ENCODE results near the gene DCLK1. TPM values are rescaled to one million over a fixed set of nuclear protein-coding genes. Genes with fewer than 3 reads are reported as not detected.
"Not testable (repeated sequence)": the region's sequence is repeated elsewhere in the genome, so short reads cannot be mapped to it uniquely, and the experiment has no call there.

The DCLK1 gene
- total RNA-seq, 1 donor from 2014 or later = 22.4 TPM

- no peak for TF ChIP-seq CTCF (conservative IDR thresholded peaks at IDR 0.05)
- Mint-ChIP-seq H3K4me3 (no peak overlapping the region), H3K36me3 (ENCODE audit: low read depth) (peaks cover 6% of the 10 kb centered on the region), H3K9me3 (no peaks in the 10 kb centered on the region), H3K4me1 (peaks cover 10% of the 10 kb centered on the region), H3K27ac (ENCODE audit: unreplicated experiment) (no peak overlapping the region), H3K27me3 (ENCODE audit: low read depth) (no peaks in the 10 kb centered on the region)
- no peak for DNase-seq (ENCODE audit: low read depth, low spot score)
Measured at GRCh38 chr13:36108954-36109353, 22.2 kb downstream of the DCLK1 start.

- no peak for DNase-seq (ENCODE audit: low read depth, low spot score)
- Mint-ChIP-seq H3K27me3 (ENCODE audit: low read depth) (no peaks in the 10 kb centered on the region), H3K4me1 (peaks cover 10% of the 10 kb centered on the region), H3K36me3 (ENCODE audit: low read depth) (peaks cover 6% of the 10 kb centered on the region), H3K27ac (ENCODE audit: unreplicated experiment) (no peak overlapping the region), H3K4me3 (no peak overlapping the region), H3K9me3 (no peaks in the 10 kb centered on the region)
- TF ChIP-seq CTCF (conservative IDR thresholded peaks at IDR 0.05) = no peak
Measured at GRCh38 chr13:36108342-36108741, 22.8 kb downstream of the DCLK1 start.

GRCh38 chr13:36107521-36107920, 23.7 kb downstream of the DCLK1 start:
- Mint-ChIP-seq H3K4me3 (no peak overlapping the region), H3K9me3 (no peaks in the 10 kb centered on the region), H3K4me1 (peaks cover 14% of the 10 kb centered on the region), H3K27ac (ENCODE audit: unreplicated experiment) (no peak overlapping the region), H3K36me3 (ENCODE audit: low read depth) (peaks cover 9% of the 10 kb centered on the region), H3K27me3 (ENCODE audit: low read depth) (no peaks in the 10 kb centered on the region)
- no peak for TF ChIP-seq CTCF (conservative IDR thresholded peaks at IDR 0.05)
- DNase-seq (ENCODE audit: low read depth, low spot score) = no peak

- no peak for DNase-seq (ENCODE audit: low read depth, low spot score)
- Mint-ChIP-seq H3K4me1 (peaks cover 14% of the 10 kb centered on the region), H3K4me3 (no peak overlapping the region), H3K27ac (ENCODE audit: unreplicated experiment) (no peak overlapping the region), H3K9me3 (no peaks in the 10 kb centered on the region), H3K27me3 (ENCODE audit: low read depth) (no peaks in the 10 kb centered on the region), H3K36me3 (ENCODE audit: low read depth) (peaks cover 6% of the 10 kb centered on the region)
- no peak for TF ChIP-seq CTCF (conservative IDR thresholded peaks at IDR 0.05)
Measured at GRCh38 chr13:36105726-36106125, 25.5 kb downstream of the DCLK1 start.

GRCh38 chr13:36102721-36103120, 28.5 kb downstream of the DCLK1 start:
- DNase-seq (ENCODE audit: low read depth, low spot score) = no peak
- peaks cover 4% of the 10 kb centered on the region for H3K4me1 Mint-ChIP-seq
- H3K27me3 Mint-ChIP-seq (ENCODE audit: low read depth) = no peaks in the 10 kb centered on the region
- peaks cover 4% of the 10 kb centered on the region for H3K36me3 Mint-ChIP-seq (ENCODE audit: low read depth)
- no peaks in the 10 kb centered on the region for H3K9me3 Mint-ChIP-seq
- TF ChIP-seq CTCF (conservative IDR thresholded peaks at IDR 0.05) = no peak
- no peak overlapping the region for H3K4me3 Mint-ChIP-seq
- no peak overlapping the region for H3K27ac Mint-ChIP-seq (ENCODE audit: unreplicated experiment)

GRCh38 chr13:36101907-36102306, 29.3 kb downstream of the DCLK1 start:
- not testable (repeated sequence) for H3K4me3 Mint-ChIP-seq; DNase-seq (ENCODE audit: low read depth, low spot score); H3K27ac Mint-ChIP-seq (ENCODE audit: unreplicated experiment); H3K4me1 Mint-ChIP-seq; H3K36me3 Mint-ChIP-seq (ENCODE audit: low read depth); H3K9me3 Mint-ChIP-seq; H3K27me3 Mint-ChIP-seq (ENCODE audit: low read depth)
